ENCODE data around the gene GBA2. TPM values are rescaled to one million over a fixed set of nuclear protein-coding genes. Genes with fewer than 3 reads are reported as not detected.

Gene GBA2
- total RNA-seq, 1 experiment from 2014 or later = 63.6 TPM

DNA sequence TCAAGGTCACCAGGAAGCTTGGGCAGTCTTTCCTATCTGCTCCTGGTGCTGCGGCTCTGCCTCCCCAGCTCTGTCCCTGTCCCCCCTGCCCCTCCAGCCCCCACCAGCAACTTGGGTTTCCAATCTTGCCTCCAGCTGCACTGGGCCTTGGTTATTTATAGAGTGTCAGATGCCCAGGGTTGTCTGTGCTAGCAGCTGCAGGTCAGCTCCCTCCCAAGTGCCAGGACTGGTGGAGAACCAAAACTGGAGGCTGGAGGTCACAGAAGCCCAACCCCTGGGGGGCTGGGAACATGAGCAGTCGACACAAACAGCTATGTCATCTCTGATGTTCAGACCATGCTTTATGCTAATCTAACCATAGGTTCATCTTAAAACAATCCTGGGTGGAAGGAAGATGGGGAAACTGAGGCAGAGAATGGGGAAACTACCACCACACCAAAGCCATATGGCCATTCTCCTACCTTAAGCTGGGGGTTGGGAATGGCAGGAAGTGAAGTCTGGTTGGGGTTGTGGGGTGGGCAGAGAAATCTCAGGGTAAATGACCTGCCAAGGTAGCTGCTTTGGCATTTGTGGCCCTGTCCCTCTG is 61.0 kb downstream of the GBA2 start:
- peaks cover 45% of the 10 kb centered on the region for H3K79me2 ChIP-seq (ENCODE audit: insufficient read depth, low read length)
- peak overlapping the region; percentile 90 for H3K4me2 ChIP-seq (ENCODE audit: low read length)
- peak overlapping the region; percentile 97 for H3K27ac ChIP-seq (ENCODE audit: low read depth, low read length)
- no peak overlapping the region for H2AFZ ChIP-seq (ENCODE audit: low read depth, low read length, poor library complexity, severe bottlenecking)
- BruUV-seq (replicated peaks) = no TSS peak
- no peak for DNase-seq (ENCODE audit: low read depth, low spot score)
- peaks cover 18 to 30% of the 10 kb centered on the region in 2 experiments for H3K4me1 ChIP-seq (ENCODE audit: control insufficient read depth in 1 of 2, insufficient read depth in 2 of 2, low read length in 2 of 2)
- ChIA-PET RAD21 (ENCODE audit: low non-redundant PET in 1 of 2, low total read pairs in 2 of 2, uncharacterized antibody in 2 of 2, unreplicated experiment in 2 of 2) (interaction anchor here (0.6 to 1.2 kb wide), 2 partner anchors 30 to 61 kb away, joined by 3 to 5 read pairs; partner anchors contain the start of genes CCDC107 (in 1 of the 2), GBA2 (in 1 of the 2), RGP1 (in 1 of the 2) and RMRP (in 1 of the 2)), CTCF (interaction anchor here (1.3 to 2.3 kb wide), 2 partner anchors 9 to 24 kb away, joined by 3 to 15 read pairs; partner anchors contain the start of gene ARHGEF39), POLR2A (interaction anchor here (0.9 to 4.2 kb wide), 5 partner anchors 8 to 44 kb away, joined by 3 to 16 read pairs (median 5); partner anchors contain the start of genes ARHGEF39, CCDC107, CREB3 and RMRP)
- peak overlapping the region; percentile 83 to 90 for H3K4me3 ChIP-seq (replicated peaks in 1 of 2; ENCODE audit: low read depth in 1 of 2, low read length in 2 of 2)
- peak overlapping the region; percentile 96 for H3K9ac ChIP-seq (ENCODE audit: low read length)
- H3K27me3 ChIP-seq (ENCODE audit: insufficient read depth, low read length) = no peaks in the 10 kb centered on the region
- ATAC-seq = no peak
- TF ChIP-seq, protein P1, sequence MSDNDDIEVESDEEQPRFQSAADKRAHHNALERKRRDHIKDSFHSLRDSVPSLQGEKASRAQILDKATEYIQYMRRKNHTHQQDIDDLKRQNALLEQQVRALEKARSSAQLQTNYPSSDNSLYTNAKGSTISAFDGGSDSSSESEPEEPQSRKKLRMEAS (IDR thresholded peaks at IDR 0.05) = no peak
- no peak for TF ChIP-seq POLR2AphosphoS5 (IDR thresholded peaks at IDR 0.05; ENCODE audit: low read depth, low read length)
- no peak for TF ChIP-seq YY1 (IDR thresholded peaks at IDR 0.05; ENCODE audit: extremely low read depth, insufficient replicate concordance, low read depth, low read length)
- TF ChIP-seq ZNF274 (IDR thresholded peaks at IDR 0.05; ENCODE audit: low read depth, low read length) = no peak
- no peak for TF ChIP-seq EZH2phosphoT487 (IDR thresholded peaks at IDR 0.05; ENCODE audit: borderline replicate concordance)
- TF ChIP-seq FOSL1 (IDR thresholded peaks at IDR 0.05; ENCODE audit: low read depth) = no peak
- TF ChIP-seq, protein P2, sequence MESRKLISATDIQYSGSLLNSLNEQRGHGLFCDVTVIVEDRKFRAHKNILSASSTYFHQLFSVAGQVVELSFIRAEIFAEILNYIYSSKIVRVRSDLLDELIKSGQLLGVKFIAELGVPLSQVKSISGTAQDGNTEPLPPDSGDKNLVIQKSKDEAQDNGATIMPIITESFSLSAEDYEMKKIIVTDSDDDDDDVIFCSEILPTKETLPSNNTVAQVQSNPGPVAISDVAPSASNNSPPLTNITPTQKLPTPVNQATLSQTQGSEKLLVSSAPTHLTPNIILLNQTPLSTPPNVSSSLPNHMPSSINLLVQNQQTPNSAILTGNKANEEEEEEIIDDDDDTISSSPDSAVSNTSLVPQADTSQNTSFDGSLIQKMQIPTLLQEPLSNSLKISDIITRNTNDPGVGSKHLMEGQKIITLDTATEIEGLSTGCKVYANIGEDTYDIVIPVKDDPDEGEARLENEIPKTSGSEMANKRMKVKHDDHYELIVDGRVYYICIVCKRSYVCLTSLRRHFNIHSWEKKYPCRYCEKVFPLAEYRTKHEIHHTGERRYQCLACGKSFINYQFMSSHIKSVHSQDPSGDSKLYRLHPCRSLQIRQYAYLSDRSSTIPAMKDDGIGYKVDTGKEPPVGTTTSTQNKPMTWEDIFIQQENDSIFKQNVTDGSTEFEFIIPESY (IDR thresholded peaks at IDR 0.05; ENCODE audit: extremely low read depth, insufficient replicate concordance, low read length) = no peak
- TF ChIP-seq, protein P3, sequence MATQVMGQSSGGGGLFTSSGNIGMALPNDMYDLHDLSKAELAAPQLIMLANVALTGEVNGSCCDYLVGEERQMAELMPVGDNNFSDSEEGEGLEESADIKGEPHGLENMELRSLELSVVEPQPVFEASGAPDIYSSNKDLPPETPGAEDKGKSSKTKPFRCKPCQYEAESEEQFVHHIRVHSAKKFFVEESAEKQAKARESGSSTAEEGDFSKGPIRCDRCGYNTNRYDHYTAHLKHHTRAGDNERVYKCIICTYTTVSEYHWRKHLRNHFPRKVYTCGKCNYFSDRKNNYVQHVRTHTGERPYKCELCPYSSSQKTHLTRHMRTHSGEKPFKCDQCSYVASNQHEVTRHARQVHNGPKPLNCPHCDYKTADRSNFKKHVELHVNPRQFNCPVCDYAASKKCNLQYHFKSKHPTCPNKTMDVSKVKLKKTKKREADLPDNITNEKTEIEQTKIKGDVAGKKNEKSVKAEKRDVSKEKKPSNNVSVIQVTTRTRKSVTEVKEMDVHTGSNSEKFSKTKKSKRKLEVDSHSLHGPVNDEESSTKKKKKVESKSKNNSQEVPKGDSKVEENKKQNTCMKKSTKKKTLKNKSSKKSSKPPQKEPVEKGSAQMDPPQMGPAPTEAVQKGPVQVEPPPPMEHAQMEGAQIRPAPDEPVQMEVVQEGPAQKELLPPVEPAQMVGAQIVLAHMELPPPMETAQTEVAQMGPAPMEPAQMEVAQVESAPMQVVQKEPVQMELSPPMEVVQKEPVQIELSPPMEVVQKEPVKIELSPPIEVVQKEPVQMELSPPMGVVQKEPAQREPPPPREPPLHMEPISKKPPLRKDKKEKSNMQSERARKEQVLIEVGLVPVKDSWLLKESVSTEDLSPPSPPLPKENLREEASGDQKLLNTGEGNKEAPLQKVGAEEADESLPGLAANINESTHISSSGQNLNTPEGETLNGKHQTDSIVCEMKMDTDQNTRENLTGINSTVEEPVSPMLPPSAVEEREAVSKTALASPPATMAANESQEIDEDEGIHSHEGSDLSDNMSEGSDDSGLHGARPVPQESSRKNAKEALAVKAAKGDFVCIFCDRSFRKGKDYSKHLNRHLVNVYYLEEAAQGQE (IDR thresholded peaks at IDR 0.05; ENCODE audit: low read depth) = no peak
- no peak for TF ChIP-seq RAD21 (IDR thresholded peaks at IDR 0.05; ENCODE audit: low read depth)
- no peak for TF ChIP-seq EZH2 (IDR thresholded peaks at IDR 0.05)
- no peak for TF ChIP-seq SRF (IDR thresholded peaks at IDR 0.05; ENCODE audit: low read depth)
- no peak for TF ChIP-seq EGR1 (IDR thresholded peaks at IDR 0.05; ENCODE audit: low read depth)
- H3K9me2 ChIP-seq (ENCODE audit: insufficient read depth) = no peaks in the 10 kb centered on the region
- no peaks in the 10 kb centered on the region for H3K9me3 ChIP-seq (ENCODE audit: control insufficient read depth in 1 of 2, insufficient read depth in 1 of 2, low read depth in 1 of 2, low read length in 2 of 2)
- peaks cover 39 to 48% of the 10 kb centered on the region in 2 experiments; a peak in 3 of 4 replicates for H3K36me3 ChIP-seq (ENCODE audit: control insufficient read depth in 1 of 2, insufficient read depth in 2 of 2, low read length in 2 of 2)
- H4K20me1 ChIP-seq (ENCODE audit: insufficient read depth) = no peaks in the 10 kb centered on the region
- intact Hi-C loops (cut with micrococcal nuclease) = no loop called here
